T follicular helper cell (primary cell): ENCODE data around the gene ILRUN.
"Not testable (repeated sequence)": the region's sequence is repeated elsewhere in the genome, so short reads cannot be mapped to it uniquely, and the experiment has no call there.

Experiments
- DNase-seq: peaks from one replicate; pipeline ENCODE4 v3.0.0-alpha.2; 2020; ENCODE audit warnings: low read depth

The ILRUN gene

DNA sequence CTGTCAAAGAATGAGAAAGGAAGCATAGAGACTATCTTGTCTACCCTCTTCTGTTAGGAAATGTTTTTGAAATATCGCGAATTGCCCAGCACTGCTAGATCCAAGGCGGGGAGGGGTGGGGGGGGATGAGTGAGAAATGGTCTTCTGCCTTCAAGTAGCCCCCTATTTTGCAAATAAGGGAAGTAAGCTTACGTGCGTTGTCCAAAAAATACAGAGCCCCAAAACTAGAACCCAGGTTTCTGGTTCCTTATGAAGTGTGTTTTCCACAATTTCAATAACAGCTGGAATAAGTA, 923 bp upstream of the ILRUN start:
- DNase-seq = no peak

DNA sequence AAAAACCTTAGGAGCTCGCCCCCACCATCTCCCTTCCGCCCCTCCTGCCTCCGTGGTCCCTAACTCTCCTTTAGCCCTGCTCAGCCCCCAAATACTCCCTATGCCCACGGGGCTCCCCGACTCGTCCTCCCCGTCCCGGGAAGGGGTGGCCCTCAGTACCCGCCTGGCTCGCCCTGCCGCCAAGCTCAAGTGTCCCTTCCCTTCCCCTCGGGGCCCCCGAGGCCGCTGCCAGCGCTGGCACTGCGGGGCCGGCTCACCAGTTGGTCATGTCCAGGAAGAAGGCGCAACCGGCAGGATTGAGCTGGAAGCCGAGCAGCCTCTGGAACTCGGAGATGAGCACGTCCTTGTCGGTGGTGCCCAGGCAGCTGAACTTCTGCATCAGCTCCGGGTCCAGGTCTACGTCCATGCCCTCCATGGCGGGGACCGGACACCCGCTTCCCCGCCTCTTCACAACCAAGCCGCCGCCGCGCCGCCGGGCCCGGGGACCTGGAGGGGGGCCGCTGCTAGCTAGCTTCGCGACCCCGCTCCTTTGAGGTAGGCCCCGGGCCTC, 303 bp downstream of the ILRUN start:
- no peak for DNase-seq

GRCh38 chr6:34695729-34696188, 808 bp downstream of the ILRUN start:
- DNase-seq = no peak

DNA sequence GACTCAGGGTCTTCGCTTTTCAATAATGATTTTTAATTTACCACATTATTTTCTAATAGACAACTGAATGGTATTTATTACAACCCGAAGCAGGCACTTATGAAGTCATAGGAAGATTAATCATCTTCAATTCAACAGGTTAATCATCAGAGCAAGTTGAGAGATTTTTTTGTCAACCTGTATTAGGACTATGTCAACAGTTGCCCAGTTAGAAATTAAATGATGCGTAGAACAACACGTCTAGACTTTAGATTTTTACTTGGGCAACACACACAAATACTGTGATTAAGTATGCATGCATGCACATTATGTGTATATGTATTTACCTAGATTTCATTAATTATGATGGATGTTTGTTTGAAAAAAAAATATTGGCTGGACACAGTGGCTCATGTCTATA, 4.3 kb downstream of the ILRUN start:
- no peak for DNase-seq

DNA sequence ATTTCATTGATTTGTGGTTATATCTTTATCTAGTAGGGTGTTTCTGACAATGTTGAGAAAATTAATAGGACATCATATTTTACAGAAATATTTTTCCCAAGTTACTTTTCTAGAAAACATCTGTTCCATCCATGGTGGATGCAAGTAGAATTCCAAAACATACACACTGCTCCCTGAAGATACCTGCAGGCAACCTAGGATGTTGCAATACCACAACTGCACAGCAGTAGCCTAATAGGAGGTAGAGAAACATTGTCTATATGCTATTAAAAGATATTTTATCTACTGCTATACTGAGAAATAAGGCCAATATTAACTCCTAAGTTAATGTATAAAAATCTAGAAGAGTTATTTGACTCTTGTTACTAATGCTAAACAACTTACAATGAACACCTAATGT, 6.8 kb downstream of the ILRUN start:
- no peak for DNase-seq

- no peak for DNase-seq
Observed at GRCh38 chr6:34688956-34689355, 7.6 kb downstream of the ILRUN start.

DNA sequence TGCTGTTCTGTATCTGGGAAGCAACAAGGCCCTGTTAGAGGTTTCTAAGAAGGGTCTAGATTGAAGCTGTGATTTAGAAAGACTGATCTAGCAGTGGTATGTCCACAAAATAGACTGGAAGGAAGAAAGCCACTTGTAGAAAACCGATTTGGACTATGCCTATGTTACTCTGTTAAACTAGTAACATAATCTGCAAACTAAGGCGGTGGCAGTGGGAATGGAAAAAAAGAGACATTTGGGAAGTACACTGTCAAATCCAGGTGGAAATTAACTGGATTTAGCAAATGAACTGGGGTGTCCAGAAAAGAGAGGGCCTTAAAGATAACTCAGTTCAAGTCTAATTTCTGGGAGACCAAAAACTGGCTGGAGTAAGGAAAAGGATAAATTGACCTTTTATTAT, 11.6 kb downstream of the ILRUN start:
- DNase-seq = no peak

DNA sequence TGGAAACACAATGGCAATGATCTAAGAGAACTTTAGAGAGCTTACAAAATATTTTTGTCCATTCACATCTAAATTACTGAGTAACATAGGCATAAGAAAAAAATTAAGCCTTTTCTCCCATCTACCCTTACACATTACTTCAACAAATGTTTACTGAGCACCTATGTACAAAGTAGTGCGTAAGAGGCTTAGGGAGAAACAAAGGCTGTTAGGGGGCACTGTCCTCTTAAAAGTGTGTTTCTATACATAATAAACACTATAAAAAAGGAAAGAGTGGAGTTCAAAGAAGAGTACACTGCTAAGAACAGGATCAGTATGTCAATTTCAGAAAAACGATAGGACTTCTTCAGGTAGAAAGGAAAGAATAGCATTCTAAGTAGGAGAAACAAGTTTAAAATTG, 12.2 kb downstream of the ILRUN start:
- no peak for DNase-seq

DNA sequence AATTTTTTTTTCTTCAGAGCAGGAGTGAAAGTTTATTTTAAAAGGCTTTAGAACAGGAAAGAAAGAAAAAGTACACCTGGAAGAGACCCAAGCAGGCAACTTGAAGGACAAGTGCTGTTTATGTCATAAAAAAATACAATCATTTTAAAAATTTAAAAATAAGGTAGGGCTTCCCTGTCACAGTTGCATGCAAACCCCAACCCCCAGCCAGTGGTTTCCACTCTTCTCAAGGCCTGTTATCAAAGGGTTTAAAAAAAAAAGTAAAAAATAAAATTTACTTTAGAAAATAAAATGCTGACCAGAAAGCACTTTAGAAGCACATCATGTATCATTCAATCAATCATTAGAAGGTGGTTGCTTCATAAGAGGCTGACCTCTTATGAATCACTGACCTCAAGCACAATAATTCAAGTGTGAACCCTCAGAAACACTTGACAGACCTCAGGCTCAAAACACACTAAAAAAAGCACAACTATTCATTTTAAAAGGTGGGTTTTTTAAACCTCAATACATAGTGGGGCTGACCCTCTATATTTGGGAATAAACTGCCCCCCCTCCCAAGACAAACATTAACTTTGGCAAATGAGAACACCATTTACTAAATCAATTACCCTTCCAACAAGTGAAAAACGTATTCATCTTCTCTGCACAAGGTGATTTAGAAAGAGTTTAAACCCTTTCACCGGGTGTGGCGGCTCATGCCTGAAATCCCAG, 15.6 kb downstream of the ILRUN start:
- DNase-seq = no peak

DNA sequence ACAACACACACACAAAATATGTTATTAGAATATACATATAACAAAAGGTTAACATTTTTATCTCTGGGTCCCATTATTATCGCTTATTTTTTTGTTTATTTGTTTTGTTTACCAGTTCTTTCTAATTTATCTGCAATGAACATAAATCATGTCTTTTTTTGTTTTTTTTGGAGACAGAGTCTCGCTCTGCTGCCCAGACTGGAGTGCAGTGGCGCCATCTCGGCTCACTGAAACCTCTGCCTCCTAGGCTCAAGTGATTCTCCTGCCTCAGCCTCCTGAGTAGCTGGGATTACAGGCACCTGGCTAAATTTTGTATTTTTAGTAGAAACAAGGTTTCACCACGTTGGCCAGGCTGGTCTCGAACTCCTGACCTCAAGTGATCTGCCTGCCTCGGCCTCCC, 16.3 kb downstream of the ILRUN start:
- not testable (repeated sequence) for DNase-seq

GRCh38 chr6:34679552-34680253, 16.9 kb downstream of the ILRUN start:
- no peak for DNase-seq

GRCh38 chr6:34676140-34676539, 20.4 kb downstream of the ILRUN start:
- DNase-seq = no peak

DNA sequence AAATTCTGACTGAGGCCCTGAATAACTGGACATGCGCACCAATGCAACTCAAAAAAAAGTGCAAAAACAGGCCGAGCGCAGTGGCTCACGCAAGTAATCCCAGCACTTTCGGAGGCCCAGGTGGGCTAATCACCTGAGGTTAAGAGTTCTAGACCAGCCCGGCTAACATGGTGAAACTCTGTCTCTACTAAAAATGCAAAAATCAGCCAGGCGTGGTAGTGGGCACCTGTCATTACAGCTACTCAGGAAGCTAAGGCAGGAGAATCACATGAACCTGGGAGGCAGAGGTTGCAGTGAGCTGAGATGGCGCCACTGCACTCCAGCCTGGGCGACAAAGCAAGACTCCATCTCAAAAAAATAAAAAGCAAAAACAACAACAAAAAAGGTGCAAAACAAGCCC, 21.6 kb downstream of the ILRUN start:
- not testable (repeated sequence) for DNase-seq

GRCh38 chr6:34674268-34674639, 22.3 kb downstream of the ILRUN start:
- no peak for DNase-seq

- no peak for DNase-seq
Observed at GRCh38 chr6:34673064-34673463, 23.5 kb downstream of the ILRUN start.

DNA sequence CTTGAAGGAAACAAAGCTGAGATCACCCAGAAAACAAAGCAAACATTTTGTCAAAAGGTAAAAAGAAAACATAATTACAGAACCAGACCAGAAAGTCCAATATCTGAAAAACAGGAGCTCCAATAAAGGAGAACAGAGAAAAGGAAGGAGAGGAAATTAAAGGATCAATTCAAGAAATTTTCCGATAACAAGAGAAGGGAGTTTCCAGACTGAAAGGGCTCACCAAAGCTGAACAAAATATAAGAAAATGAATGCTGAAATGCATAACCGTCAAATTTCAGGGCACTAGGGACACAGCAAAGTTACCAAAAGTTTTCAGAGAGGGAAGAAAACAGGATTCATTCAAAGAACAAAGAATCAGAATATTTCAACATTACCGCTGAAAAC, 23.9 kb downstream of the ILRUN start:
- no peak for DNase-seq

DNA sequence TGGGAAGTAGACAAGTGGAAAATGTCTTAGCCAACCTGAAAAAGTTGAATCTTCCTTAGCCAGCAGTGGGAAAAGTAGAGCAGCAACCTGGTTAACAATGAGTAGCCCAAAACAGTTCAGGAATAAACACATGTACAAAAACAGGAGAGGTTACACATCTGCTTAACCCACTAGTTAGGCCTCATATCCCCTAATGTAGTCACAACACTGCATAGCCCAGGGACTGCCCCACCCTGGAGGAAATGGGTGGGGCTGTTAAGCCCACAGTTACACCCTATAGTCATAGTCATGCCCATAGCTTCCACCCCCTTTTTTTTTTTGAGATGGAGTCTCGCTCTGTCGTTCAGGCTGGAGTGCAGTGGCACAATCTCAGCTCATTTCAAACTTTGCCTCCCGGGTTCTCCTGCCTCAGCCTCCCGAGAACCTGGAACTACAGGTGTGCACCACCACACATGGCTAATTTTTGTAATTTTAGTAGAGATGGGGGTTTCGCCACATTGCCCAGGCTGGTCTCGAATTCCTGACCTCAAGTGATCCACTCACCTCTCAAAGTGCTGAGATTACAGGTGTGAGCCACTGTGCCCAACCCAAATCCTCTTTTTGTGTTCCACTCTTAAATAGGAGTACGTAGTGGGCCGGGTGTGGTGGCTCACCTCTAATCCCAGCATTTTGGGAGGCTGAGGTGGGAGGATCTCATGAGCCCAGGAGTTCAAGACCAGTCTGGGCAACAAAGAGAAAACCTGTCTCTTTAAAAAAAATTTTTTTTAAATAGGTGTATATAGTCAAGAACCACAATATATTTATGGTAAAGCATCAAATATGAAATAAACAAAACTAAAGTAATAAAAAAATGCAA, 24.5 kb downstream of the ILRUN start:
- DNase-seq = peak; percentile 63

- DNase-seq = no peak
Observed at GRCh38 chr6:34671367-34671766, 25.2 kb downstream of the ILRUN start.

DNA sequence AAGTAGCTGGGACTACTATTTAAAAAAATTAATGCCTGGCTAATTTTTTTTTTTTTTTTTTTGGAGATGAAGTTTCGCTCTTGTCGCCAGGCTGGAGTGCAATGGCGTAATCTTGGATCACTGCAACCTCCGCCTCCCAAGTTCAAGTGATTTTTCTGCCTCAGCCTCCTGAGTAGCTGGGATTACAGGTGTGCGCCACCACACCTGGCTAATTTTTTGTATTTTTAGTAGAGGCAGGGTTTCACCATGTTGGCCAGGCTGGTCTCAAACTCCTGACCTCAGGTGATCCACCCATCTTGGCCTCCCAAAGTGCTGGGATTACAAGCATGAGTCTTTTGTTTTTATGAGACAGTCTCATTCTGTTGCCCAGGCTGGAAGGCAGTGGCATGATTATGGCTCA, 27.8 kb downstream of the ILRUN start:
- DNase-seq = not testable (repeated sequence)

GRCh38 chr6:34667481-34668238, 28.9 kb downstream of the ILRUN start:
- no peak for DNase-seq

DNA sequence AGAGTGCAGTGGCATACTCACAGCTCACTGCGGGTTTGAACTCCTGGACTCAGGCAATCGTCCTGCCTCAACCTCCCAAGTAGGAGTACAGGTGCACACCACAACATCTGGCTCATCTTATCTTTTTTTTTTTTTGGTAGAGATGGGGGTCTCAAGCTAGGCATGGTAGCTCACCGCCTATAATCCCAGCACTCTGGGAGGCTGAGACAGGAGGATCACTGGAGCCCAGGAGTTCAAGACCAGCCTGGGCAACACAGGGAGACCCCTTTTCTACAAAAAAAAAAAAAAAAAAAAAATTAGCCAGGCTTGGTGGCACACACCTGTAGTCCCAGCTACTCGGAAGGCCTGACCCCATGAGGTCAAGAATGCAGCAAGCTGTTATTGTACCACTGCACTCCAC, 31.5 kb downstream of the ILRUN start:
- DNase-seq = no peak
